PC-9 (cell line): Measurements from ENCODE around the gene CLCN3. TPM values are rescaled to one million over a fixed set of nuclear protein-coding genes. Genes with fewer than 3 reads are reported as not detected.

Experiments
- BruUV-seq: library from RNA; stranded (reverse); fragments of 400-500 nt; replicated peaks from 2 replicates; lab custom pipeline; 2021; lab: Mats Ljungman, UMichigan
- CTCF ChIA-PET: fragments of 300-600 bp; sonication (Branson Sonifier 250); formaldehyde crosslinking; loops from one replicate; lab custom pipeline; 2022; ENCODE audit warnings: antibody characterized with exemption; lab: Charles Lee
- POLR2A ChIA-PET: fragments of 300-600 bp; sonication (Branson Sonifier 250); formaldehyde crosslinking; loops from one replicate; lab custom pipeline; 2022; ENCODE audit warnings: antibody characterized with exemption; ENCODE audit not compliant: unreplicated experiment; lab: Charles Lee
- DNase-seq, 2 experiments: peaks; one replicate each; pipeline versions ENCODE4 v3.0.0 to v3.0.0-alpha.2; 2015 to 2022; ENCODE audit warnings: mixed read lengths in 1 of 2
- H2AFZ ChIP-seq: fragments of 200-600 bp; sonication (generic); 2 replicates; pipeline ENCODE4 v1.8.1; 2017; ENCODE audit warnings: antibody characterized with exemption
- H3F3A ChIP-seq: fragments of 200-600 bp; sonication (generic); 2 replicates; pipeline ENCODE4 v1.8.1; 2017; ENCODE audit warnings: antibody characterized with exemption, mild to moderate bottlenecking, low read depth; ENCODE audit not compliant: insufficient read depth
- H3K27ac ChIP-seq: fragments of 200-600 bp; sonication (generic); 2 replicates; pipeline ENCODE4 v1.6.1; 2016; ENCODE audit warnings: mixed run types
- H3K27me3 ChIP-seq: fragments of 200-600 bp; sonication (generic); 2 replicates; pipeline ENCODE4 v1.6.1; 2016; ENCODE audit warnings: low read depth, mixed run types; ENCODE audit not compliant: insufficient read depth
- H3K36me3 ChIP-seq: fragments of 200-600 bp; sonication (generic); 2 replicates; pipeline ENCODE4 v1.6.1; 2016; ENCODE audit warnings: low read depth, mixed run types
- H3K4me1 ChIP-seq: fragments of 200-600 bp; sonication (generic); replicated peaks from 2 replicates; pipeline ENCODE4 v1.6.1; 2016; ENCODE audit warnings: mixed run types; ENCODE audit not compliant: insufficient read depth
- H3K4me2 ChIP-seq: fragments of 200-600 bp; sonication (generic); 2 replicates; pipeline ENCODE4 v1.6.1; 2017; ENCODE audit warnings: mixed run types
- H3K4me3 ChIP-seq: fragments of 200-600 bp; sonication (generic); 2 replicates; pipeline ENCODE4 v1.6.1; 2016; ENCODE audit warnings: mixed run types
- H3K79me2 ChIP-seq: fragments of 200-600 bp; sonication (generic); 2 replicates; pipeline ENCODE4 v1.6.1; 2017; ENCODE audit warnings: low read depth, mixed run types
- H3K9me2 ChIP-seq: fragments of 200-600 bp; sonication (generic); 2 replicates; pipeline ENCODE4 v1.8.1; 2017; ENCODE audit warnings: mild to moderate bottlenecking; ENCODE audit not compliant: insufficient read depth
- H3K9me3 ChIP-seq: fragments of 200-600 bp; sonication (generic); 2 replicates; pipeline ENCODE4 v1.8.1; 2016; ENCODE audit warnings: low read depth; ENCODE audit not compliant: insufficient read depth
- H4K20me1 ChIP-seq: fragments of 200-600 bp; sonication (generic); 2 replicates; pipeline ENCODE4 v1.8.1; 2017; ENCODE audit not compliant: insufficient read depth
- CTCF ChIP-seq: fragments of 200-600 bp; sonication (generic); conservative IDR thresholded peaks from 2 replicates; pipeline ENCODE4 v1.6.1; 2017; ENCODE audit warnings: mixed run types, antibody characterized with exemption, mild to moderate bottlenecking, moderate library complexity
- EZH2 ChIP-seq: fragments of 200-600 bp; sonication (generic); IDR thresholded peaks from 2 replicates; pipeline ENCODE4 v1.8.0; 2017; ENCODE audit warnings: antibody characterized with exemption, low read depth
- intact Hi-C: fragments of 100-400 bp; cut with micrococcal nuclease; formaldehyde crosslinking; loops from one replicate; pipeline ENCODE4 v1.10.0; 2022; ENCODE audit not compliant: unreplicated experiment
- total RNA-seq: library from RNA; stranded (reverse); gene quantifications from 2 replicates; pipeline ENCODE4 v1.2.3, GENCODE V29; 2021

Gene CLCN3
- total RNA-seq, 1 experiment from 2014 or later: 51.6 TPM

GRCh38 chr4:169630069-169630468 is 9.7 kb downstream of the CLCN3 start:
- intact Hi-C loops: no loop called here
- Histone ChIP-seq H3K9me2 (no peaks in the 10 kb centered on the region), H3K4me3 (no peak overlapping the region), H2AFZ (no peak overlapping the region), H3K27ac (no peak overlapping the region), H3K4me1 (peaks cover 19% of the 10 kb centered on the region), H3K36me3 (no peaks in the 10 kb centered on the region), H3K9me3 (no peaks in the 10 kb centered on the region), H4K20me1 (no peaks in the 10 kb centered on the region), H3F3A (peaks cover 8% of the 10 kb centered on the region), H3K4me2 (no peak overlapping the region), H3K27me3 (no peaks in the 10 kb centered on the region), H3K79me2 (peaks cover 68% of the 10 kb centered on the region)
- CTCF ChIA-PET: no interaction called here
- no peak for TF ChIP-seq EZH2
- DNase-seq: no peak
- BruUV-seq: no TSS peak
- POLR2A ChIA-PET: no interaction called here

- no peak overlapping the region for H3K4me3 ChIP-seq
- no peaks in the 10 kb centered on the region for H4K20me1 ChIP-seq
- DNase-seq: no peak
- no peak for TF ChIP-seq CTCF
- TF ChIP-seq EZH2: no peak
- peaks cover 47% of the 10 kb centered on the region for H3K79me2 ChIP-seq
- intact Hi-C loops: no loop called here
- no peak overlapping the region for H2AFZ ChIP-seq
- CTCF ChIA-PET: no interaction called here
- H3K27me3 ChIP-seq: no peaks in the 10 kb centered on the region
- H3K9me2 ChIP-seq: no peaks in the 10 kb centered on the region
- BruUV-seq: no TSS peak
- H3K36me3 ChIP-seq: 0 out of 2 replicates have a peak, but pooled peaks cover 4% of the 10 kb centered on the region
- no peaks in the 10 kb centered on the region for H3K9me3 ChIP-seq
- H3K4me1 ChIP-seq: peaks cover 25% of the 10 kb centered on the region
- H3F3A ChIP-seq: peaks cover 8% of the 10 kb centered on the region
- POLR2A ChIA-PET: no interaction called here
- no peak overlapping the region for H3K27ac ChIP-seq
- no peak overlapping the region for H3K4me2 ChIP-seq
Observed at GRCh38 chr4:169632896-169633295, 12.5 kb downstream of the CLCN3 start.

- Histone ChIP-seq H3F3A (peaks cover 8% of the 10 kb centered on the region), H3K4me2 (peak overlapping the region; percentile 56), H3K4me3 (no peak overlapping the region; the same call in 1 of the 2 replicates), H3K4me1 (peaks cover 25% of the 10 kb centered on the region), H3K79me2 (peaks cover 38% of the 10 kb centered on the region), H3K27me3 (no peaks in the 10 kb centered on the region), H3K27ac (peak overlapping the region; percentile 54), H3K9me3 (no peaks in the 10 kb centered on the region), H3K36me3 (peaks cover 7% of the 10 kb centered on the region; the same call in 1 of the 2 replicates), H3K9me2 (no peaks in the 10 kb centered on the region), H2AFZ (no peak overlapping the region), H4K20me1 (no peaks in the 10 kb centered on the region)
- ChIA-PET POLR2A (no interaction called here), CTCF (no interaction called here)
- no peak for TF ChIP-seq CTCF
- no peak for TF ChIP-seq EZH2
- intact Hi-C loops: loop anchor here (1.0 kb wide), 1 partner anchor 25 kb away; no protein-coding TSS in a partner anchor
- DNase-seq: peak in 1 of 2 experiments; percentile 92
- BruUV-seq: no TSS peak
Observed at GRCh38 chr4:169634975-169635374, 14.6 kb downstream of the CLCN3 start.
